ENCODE measurements around the gene SPO11. TPM values are rescaled to one million over a fixed set of nuclear protein-coding genes. Genes with fewer than 3 reads are reported as not detected.

The SPO11 gene
- polyA plus RNA-seq, 3 donors: not detected

DNA sequence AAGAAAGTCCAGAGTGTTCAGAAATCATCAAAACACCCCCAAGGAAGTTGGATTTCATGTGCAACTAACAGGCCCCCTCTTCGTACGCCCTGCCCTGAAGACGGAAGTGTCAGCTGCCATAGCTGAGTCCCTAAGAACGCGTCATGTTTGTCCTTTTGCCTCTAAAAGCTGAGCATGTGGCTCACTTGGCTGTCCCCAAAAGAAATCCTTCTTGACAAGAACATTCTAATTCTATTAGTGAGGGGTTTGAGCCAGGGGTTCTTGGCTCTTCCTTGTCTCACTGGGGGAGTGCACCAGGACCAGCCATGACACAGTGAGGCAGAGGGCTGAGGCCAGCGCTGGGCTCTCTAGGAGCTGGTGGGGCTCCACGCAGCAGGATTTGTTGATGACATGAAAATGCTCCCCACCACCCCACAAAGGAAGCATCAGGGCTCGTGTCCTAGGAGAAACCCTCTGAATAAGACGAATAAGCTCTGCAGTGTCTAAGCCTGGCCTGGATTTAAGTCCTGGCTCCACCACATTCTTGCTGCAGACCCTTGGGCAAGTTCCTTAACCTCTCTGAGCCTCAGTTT is 20.0 kb upstream of the SPO11 start:
- no peak for DNase-seq (ENCODE audit: low read depth in 3 of 3, low spot score in 2 of 3)

DNA sequence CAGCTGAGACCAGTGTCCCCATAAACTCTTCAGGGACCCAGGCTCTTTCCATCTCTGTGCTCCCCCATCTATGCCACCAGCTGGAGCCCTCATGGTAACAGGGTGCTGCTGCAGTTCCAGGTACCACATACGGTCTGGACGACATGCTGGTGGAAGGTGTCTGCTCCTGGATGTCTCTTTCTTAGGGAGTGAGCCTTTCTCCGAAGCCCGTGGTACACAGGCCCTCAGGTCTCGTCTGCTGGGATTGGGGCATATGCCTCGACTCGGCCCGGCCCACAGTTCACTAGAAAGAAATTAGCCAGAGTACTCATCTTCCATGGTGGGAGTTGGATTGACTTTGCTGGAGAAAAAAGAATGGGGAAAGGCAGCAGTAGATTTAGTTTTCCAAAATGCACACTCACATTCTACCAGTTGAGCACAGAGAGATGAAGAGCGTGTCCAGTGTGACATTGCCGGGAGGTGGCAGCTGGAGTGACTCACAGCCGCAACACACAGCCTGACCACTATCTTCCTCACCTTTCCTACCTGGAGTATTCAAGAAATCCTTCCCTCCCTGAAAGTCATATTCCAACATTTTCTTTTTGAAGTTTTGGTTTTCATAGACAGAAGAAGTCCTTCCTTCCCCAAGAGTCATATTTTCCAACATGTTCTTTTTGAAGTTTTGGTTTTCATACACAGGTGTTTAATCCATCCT is 18.6 kb upstream of the SPO11 start:
- no peak for DNase-seq (ENCODE audit: low read depth in 3 of 3, low spot score in 2 of 3)

DNA sequence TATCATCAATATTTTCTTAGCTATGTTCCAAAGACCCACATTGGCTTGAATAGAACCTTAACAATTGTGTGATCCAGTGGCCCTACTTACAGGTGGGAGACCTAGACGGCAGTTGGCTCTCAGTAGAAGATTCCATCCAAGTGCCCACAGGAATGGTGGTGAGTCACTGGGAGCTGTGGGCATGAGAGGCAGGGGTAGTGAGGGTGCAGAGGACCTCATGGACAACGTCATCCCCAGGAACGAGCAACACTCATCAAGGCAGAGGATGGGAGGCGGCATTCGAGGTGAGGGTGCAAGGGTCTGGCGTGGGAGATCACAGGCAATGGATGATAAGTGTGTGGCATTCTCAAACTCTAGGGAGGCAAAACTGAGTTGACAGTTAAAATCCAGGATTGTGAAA is 17.5 kb upstream of the SPO11 start:
- DNase-seq (ENCODE audit: low read depth in 3 of 3, low spot score in 2 of 3): no peak

GRCh38 chr20:57313230-57313629 is 16.4 kb upstream of the SPO11 start:
- no peak for DNase-seq (ENCODE audit: low read depth in 3 of 3, low spot score in 2 of 3)

- DNase-seq (ENCODE audit: low read depth in 3 of 3, low spot score in 2 of 3): no peak
Measured at GRCh38 chr20:57313951-57314350, 15.7 kb upstream of the SPO11 start.

GRCh38 chr20:57315083-57315975 is 14.3 kb upstream of the SPO11 start:
- DNase-seq (ENCODE audit: low read depth in 3 of 3, low spot score in 2 of 3): no peak

DNA sequence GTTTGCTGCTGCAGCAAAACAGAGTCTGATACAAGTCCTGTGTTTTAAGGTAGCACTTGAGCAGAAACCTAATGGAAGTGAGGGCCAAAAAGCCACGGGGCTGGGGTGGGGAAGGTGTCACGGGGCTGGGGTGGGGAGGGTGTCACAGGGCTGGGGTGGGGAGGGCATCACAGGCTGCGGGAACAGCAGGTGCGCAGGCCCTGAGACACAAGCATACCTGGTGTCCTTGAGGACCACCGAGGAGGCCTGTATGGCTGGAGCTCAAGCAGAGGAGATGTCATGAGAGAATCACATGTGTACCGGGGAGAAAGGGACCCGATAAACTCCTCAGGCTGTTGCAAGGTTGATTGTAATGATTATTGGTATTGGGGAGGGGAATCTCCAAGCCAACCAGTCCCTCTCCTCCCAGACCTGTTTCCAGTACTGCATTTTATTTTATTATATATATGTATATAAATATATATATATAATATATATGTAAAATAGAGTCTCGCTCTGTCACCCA is 13.6 kb upstream of the SPO11 start:
- DNase-seq (ENCODE audit: low read depth in 3 of 3, low spot score in 2 of 3): no peak

- no peak for DNase-seq (ENCODE audit: low read depth in 3 of 3, low spot score in 2 of 3)
Measured at GRCh38 chr20:57316795-57317201, 12.8 kb upstream of the SPO11 start.

GRCh38 chr20:57317316-57317788 is 12.3 kb upstream of the SPO11 start:
- no peak for DNase-seq (ENCODE audit: low read depth in 3 of 3, low spot score in 2 of 3)

DNA sequence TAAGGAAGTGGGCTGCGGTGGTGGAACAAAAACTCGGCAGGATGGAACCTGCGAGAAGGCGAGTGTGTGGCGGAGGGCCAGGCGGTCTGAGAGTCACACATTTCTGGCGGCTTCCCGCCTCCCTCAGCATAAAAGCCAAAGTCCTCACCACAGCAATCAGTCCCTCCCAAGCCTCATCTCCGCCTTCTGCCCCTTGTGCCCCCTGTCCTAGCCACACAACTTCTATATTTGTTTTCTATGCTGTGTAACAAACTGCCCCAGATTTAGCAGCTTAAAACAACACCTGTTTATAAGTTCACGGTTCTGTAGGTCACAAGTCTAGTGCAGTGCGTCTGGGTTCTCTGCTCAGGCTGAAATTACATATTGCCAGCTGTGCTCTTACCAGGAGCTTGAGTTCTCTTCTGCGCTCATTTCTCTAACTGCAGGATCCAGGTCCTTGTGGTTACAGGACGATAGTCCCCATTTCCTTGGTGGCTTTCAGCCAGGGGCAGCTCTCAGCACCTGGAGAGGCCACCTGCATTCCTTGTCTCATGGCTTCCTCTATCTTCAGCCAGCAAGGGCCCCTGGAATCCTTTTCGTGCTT is 11.7 kb upstream of the SPO11 start:
- DNase-seq (ENCODE audit: low read depth in 3 of 3, low spot score in 2 of 3): no peak

DNA sequence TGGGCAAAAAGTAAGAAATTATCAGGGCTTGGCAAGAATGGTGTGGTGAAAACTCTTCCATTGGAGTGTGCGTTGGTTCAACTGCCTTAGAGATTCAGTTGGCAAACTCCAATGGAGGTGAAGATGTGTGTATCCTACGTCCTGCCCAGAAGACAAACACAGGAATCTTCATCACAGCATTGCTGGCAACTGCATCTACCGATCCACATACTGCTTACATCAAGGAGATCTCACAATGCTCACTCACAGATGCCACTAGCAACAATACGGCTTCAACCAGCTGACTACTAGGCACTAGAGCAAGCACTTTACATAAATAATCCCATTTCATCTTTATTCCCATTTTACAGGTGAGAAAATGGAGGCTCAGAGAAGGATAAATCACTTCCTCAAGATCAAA is 10.0 kb upstream of the SPO11 start:
- no peak for DNase-seq (ENCODE audit: low read depth in 3 of 3, low spot score in 2 of 3)

DNA sequence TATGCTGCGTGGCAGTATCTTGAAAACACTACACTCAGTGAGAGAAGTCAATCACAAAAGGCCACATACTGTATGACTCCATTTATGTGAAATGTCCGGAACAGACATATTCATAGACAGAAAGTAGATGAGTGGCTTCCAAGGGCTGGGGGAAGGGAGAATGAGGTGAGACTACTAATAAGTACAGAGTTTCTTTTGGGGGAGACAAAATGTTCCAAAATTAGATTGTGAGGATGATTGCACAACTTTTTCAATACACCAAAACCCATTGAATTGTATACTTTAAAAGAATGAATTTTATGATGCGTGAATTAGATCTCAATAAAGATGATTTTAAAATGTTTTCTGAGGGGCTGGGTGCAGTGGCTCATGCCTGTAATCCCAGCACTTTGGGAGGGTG is 9.2 kb upstream of the SPO11 start:
- DNase-seq (ENCODE audit: low read depth in 3 of 3, low spot score in 2 of 3): no peak

- DNase-seq (ENCODE audit: low read depth in 3 of 3, low spot score in 2 of 3): no peak
Measured at GRCh38 chr20:57321142-57321541, 8.5 kb upstream of the SPO11 start.

GRCh38 chr20:57322476-57322875 is 7.1 kb upstream of the SPO11 start:
- DNase-seq (ENCODE audit: low read depth in 3 of 3, low spot score in 2 of 3): no peak

GRCh38 chr20:57323034-57323433 is 6.6 kb upstream of the SPO11 start:
- no peak for DNase-seq (ENCODE audit: low read depth in 3 of 3, low spot score in 2 of 3)

DNA sequence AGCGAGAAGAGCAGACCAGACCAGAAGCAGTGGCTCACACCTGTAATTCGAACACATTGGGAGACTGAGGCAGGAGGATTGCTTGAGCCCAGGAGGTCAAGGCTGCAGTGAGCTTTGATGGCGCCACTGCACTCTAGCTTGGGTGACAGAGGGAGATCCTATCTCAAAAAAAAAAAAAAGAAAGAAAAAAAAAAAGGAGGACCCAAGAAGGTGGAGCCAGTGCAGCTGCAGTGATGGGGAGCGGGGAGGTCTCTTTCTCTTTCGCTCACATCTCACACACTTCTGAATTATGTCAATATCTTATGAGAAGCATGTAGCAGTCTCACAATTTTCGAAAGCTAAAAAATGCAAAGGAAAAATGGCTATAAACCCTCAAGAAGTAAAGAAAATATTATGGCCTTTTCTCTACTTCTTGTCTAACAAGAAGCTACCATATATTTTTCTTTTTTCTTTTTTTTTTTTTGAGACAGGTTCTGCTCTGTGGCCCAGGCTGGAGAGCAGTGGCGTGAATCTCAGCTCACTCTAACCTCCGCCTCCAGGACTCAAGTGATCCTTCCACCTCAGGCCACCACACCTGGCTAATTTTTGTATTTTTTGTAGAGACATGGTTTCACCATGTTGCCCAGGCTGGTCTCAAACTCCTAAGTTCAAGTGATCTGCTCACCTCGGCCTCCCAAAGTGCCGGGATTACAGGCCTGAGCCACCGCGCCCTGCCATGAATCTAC is 3.8 kb upstream of the SPO11 start:
- no peak for DNase-seq (ENCODE audit: low read depth in 3 of 3, low spot score in 2 of 3)

- DNase-seq (ENCODE audit: low read depth in 3 of 3, low spot score in 2 of 3): peak in 1 of 3 donors; percentile 41
Measured at GRCh38 chr20:57326667-57327455, 2.7 kb upstream of the SPO11 start.

GRCh38 chr20:57327820-57328219 is 1.8 kb upstream of the SPO11 start:
- no peak for DNase-seq (ENCODE audit: low read depth in 3 of 3, low spot score in 2 of 3)

DNA sequence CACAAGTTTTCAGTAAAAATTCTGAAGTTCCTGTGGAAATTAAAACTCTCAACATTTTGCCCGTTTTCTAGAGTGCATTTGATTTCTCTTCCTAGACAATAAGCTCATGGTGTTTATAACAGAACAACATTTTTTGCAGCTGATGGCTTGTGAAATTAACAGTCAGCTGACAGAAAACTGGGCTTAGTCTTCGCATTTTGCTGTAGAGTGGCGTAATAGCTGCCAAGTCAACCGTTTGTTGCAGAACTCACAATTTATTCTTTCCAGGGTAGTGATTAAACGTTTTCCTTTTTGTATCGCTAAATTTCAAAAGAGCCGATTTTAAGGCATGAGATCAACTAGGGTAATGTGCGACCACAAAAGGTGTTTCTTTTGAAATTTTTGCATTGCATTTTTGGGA is 1.4 kb downstream of the SPO11 start:
- DNase-seq (ENCODE audit: low read depth in 3 of 3, low spot score in 2 of 3): no peak

All from right renal cortex interstitium (tissue), 3 donors.